ENCODE measurements around the gene KCNQ1. TPM values are rescaled to one million over a fixed set of nuclear protein-coding genes. Genes with fewer than 3 reads are reported as not detected.
"Not testable (repeated sequence)": the region's sequence is repeated elsewhere in the genome, so short reads cannot be mapped to it uniquely, and the experiment has no call there.

Gene KCNQ1
- total and polyA plus RNA-seq, 2 experiments from 2014 or later = not detected

GRCh38 chr11:2474059-2474901 lies 29.5 kb downstream of the KCNQ1 start:
- Histone ChIP-seq H3K9ac (no peak overlapping the region), H3K4me3 (no peak overlapping the region), H3K9me2 (ENCODE audit: insufficient read depth) (no peaks in the 10 kb centered on the region), H3K27me3 (replicated peaks; ENCODE audit: insufficient read depth) (peaks cover 22% of the 10 kb centered on the region), H3K4me1 (ENCODE audit: insufficient read depth) (no peaks in the 10 kb centered on the region), H3K27ac (no peak overlapping the region), H2AFZ (no peak overlapping the region), H3K4me2 (ENCODE audit: unreplicated experiment) (no peak overlapping the region), H4K20me1 (ENCODE audit: insufficient read depth) (no peaks in the 10 kb centered on the region), H3F3A (ENCODE audit: insufficient read depth) (no peaks in the 10 kb centered on the region), H3K79me2 (ENCODE audit: insufficient read depth) (no peaks in the 10 kb centered on the region), H3K36me3 (ENCODE audit: low read depth) (no peaks in the 10 kb centered on the region), H3K9me3 (ENCODE audit: low read depth) (no peaks in the 10 kb centered on the region)
- in situ Hi-C loops (cut with MboI) = no loop called here
- TF ChIP-seq EZH2phosphoT487 (IDR thresholded peaks at IDR 0.05; ENCODE audit: insufficient read depth, low read depth) = no peak
- TF ChIP-seq EZH2 (IDR thresholded peaks at IDR 0.05; ENCODE audit: insufficient read depth, poor library complexity, severe bottlenecking) = no peak
- no peak for DNase-seq
- 41 to 56% methylated on average over 16 to 19 of the region's 19 CpGs for WGBS, 2 experiments (ENCODE audit: low coverage in 1 of 2, low lambda C conversion rate in 2 of 2, missing lambda C conversion rate in 2 of 2)

- Histone ChIP-seq H3K79me2 (ENCODE audit: insufficient read depth) (no peaks in the 10 kb centered on the region), H3K27me3 (replicated peaks; ENCODE audit: insufficient read depth) (peaks cover 23% of the 10 kb centered on the region), H3K4me2 (ENCODE audit: unreplicated experiment) (no peak overlapping the region), H3K27ac (no peak overlapping the region), H3K9ac (no peak overlapping the region), H4K20me1 (ENCODE audit: insufficient read depth) (no peaks in the 10 kb centered on the region), H3K4me3 (no peak overlapping the region), H3K9me3 (ENCODE audit: low read depth) (no peaks in the 10 kb centered on the region), H3K36me3 (ENCODE audit: low read depth) (no peaks in the 10 kb centered on the region), H3K9me2 (ENCODE audit: insufficient read depth) (no peaks in the 10 kb centered on the region), H3F3A (ENCODE audit: insufficient read depth) (no peaks in the 10 kb centered on the region), H3K4me1 (ENCODE audit: insufficient read depth) (no peaks in the 10 kb centered on the region), H2AFZ (no peak overlapping the region)
- no peak for TF ChIP-seq EZH2 (IDR thresholded peaks at IDR 0.05; ENCODE audit: insufficient read depth, poor library complexity, severe bottlenecking)
- no peak for TF ChIP-seq EZH2phosphoT487 (IDR thresholded peaks at IDR 0.05; ENCODE audit: insufficient read depth, low read depth)
- DNase-seq = no peak
- in situ Hi-C loops (cut with MboI) = no loop called here
- WGBS, 2 experiments (ENCODE audit: low coverage in 1 of 2, low lambda C conversion rate in 2 of 2, missing lambda C conversion rate in 2 of 2) = 23 to 24% methylated on average over 17 of the region's 17 CpGs
These were observed 30.5 kb downstream of the KCNQ1 start for GRCh38 chr11:2475136-2475918.

- Histone ChIP-seq H3K9me3 (ENCODE audit: low read depth) (no peaks in the 10 kb centered on the region), H3K9ac (no peak overlapping the region), H3K9me2 (ENCODE audit: insufficient read depth) (no peaks in the 10 kb centered on the region), H3K27me3 (replicated peaks; ENCODE audit: insufficient read depth) (peaks cover 27% of the 10 kb centered on the region), H3F3A (ENCODE audit: insufficient read depth) (no peaks in the 10 kb centered on the region), H3K4me3 (no peak overlapping the region), H3K27ac (no peak overlapping the region), H3K79me2 (ENCODE audit: insufficient read depth) (no peaks in the 10 kb centered on the region), H4K20me1 (ENCODE audit: insufficient read depth) (no peaks in the 10 kb centered on the region), H3K4me1 (ENCODE audit: insufficient read depth) (no peaks in the 10 kb centered on the region), H3K4me2 (ENCODE audit: unreplicated experiment) (no peak overlapping the region), H3K36me3 (ENCODE audit: low read depth) (no peaks in the 10 kb centered on the region), H2AFZ (no peak overlapping the region)
- TF ChIP-seq EZH2 (IDR thresholded peaks at IDR 0.05; ENCODE audit: insufficient read depth, poor library complexity, severe bottlenecking) (no peak), EZH2phosphoT487 (IDR thresholded peaks at IDR 0.05; ENCODE audit: insufficient read depth, low read depth) (no peak)
- in situ Hi-C loops (cut with MboI) = no loop called here
- 25 to 28% methylated on average over 3 of the region's 3 CpGs for WGBS, 2 experiments (ENCODE audit: low coverage in 1 of 2, low lambda C conversion rate in 2 of 2, missing lambda C conversion rate in 2 of 2)
- DNase-seq = no peak
These were observed 32.4 kb downstream of the KCNQ1 start for GRCh38 chr11:2477254-2477653.

DNA sequence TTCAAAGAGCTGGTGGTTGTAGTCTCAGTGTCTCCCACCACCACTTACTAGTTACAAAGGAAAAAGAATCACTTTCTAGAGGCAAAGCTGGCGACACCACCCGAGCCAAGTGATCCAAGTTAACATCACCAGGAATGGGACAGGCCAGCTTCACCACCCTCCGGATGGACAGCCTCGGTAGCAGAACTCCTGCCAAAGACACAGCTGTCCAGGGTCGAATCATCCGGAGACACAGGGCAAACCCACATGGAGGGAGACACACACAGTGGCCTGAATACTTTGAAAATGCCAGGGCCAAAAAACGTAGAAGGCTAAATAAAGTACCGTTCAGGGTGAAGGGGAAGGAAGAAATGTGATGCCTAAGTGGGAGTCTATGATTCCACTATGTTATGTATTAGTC lies 33.1 kb downstream of the KCNQ1 start:
- DNase-seq = no peak
- Histone ChIP-seq H3K36me3 (ENCODE audit: low read depth) (no peaks in the 10 kb centered on the region), H3K27ac (no peak overlapping the region), H3K9ac (no peak overlapping the region), H2AFZ (no peak overlapping the region), H3F3A (ENCODE audit: insufficient read depth) (no peaks in the 10 kb centered on the region), H3K27me3 (replicated peaks; ENCODE audit: insufficient read depth) (peaks cover 31% of the 10 kb centered on the region), H3K4me2 (ENCODE audit: unreplicated experiment) (no peak overlapping the region), H3K4me3 (no peak overlapping the region), H3K9me2 (ENCODE audit: insufficient read depth) (no peaks in the 10 kb centered on the region), H3K9me3 (ENCODE audit: low read depth) (no peaks in the 10 kb centered on the region), H3K79me2 (ENCODE audit: insufficient read depth) (no peaks in the 10 kb centered on the region), H3K4me1 (ENCODE audit: insufficient read depth) (no peaks in the 10 kb centered on the region), H4K20me1 (ENCODE audit: insufficient read depth) (no peaks in the 10 kb centered on the region)
- 40 to 46% methylated on average over 8 of the region's 8 CpGs for WGBS, 2 experiments (ENCODE audit: low coverage in 1 of 2, low lambda C conversion rate in 2 of 2, missing lambda C conversion rate in 2 of 2)
- in situ Hi-C loops (cut with MboI) = no loop called here
- no peak for TF ChIP-seq EZH2 (IDR thresholded peaks at IDR 0.05; ENCODE audit: insufficient read depth, poor library complexity, severe bottlenecking)
- TF ChIP-seq EZH2phosphoT487 (IDR thresholded peaks at IDR 0.05; ENCODE audit: insufficient read depth, low read depth) = no peak

- H3K27me3 ChIP-seq (replicated peaks; ENCODE audit: insufficient read depth) = peaks cover 36% of the 10 kb centered on the region
- in situ Hi-C loops (cut with MboI); H3K79me2 ChIP-seq (ENCODE audit: insufficient read depth); H3K9me3 ChIP-seq (ENCODE audit: low read depth); H3K9me2 ChIP-seq (ENCODE audit: insufficient read depth); H3K4me2 ChIP-seq (ENCODE audit: unreplicated experiment); H3K9ac ChIP-seq; H3K4me1 ChIP-seq (ENCODE audit: insufficient read depth); H3F3A ChIP-seq (ENCODE audit: insufficient read depth); H2AFZ ChIP-seq; H3K4me3 ChIP-seq; DNase-seq; H3K27ac ChIP-seq; H3K36me3 ChIP-seq (ENCODE audit: low read depth); H4K20me1 ChIP-seq (ENCODE audit: insufficient read depth): not testable (repeated sequence)
- 38 to 44% methylated on average over 6 of the region's 6 CpGs for WGBS, 2 experiments (ENCODE audit: low coverage in 1 of 2, low lambda C conversion rate in 2 of 2, missing lambda C conversion rate in 2 of 2)
These were observed 35.5 kb downstream of the KCNQ1 start for GRCh38 chr11:2480067-2480873.
